ENCODE data around the gene DOCK10.

DOCK10 gene

GRCh38 chr2:224976629-224977525, 65.4 kb downstream of the DOCK10 start:
- no peak for DNase-seq (ENCODE audit: low read depth)

GRCh38 chr2:224975761-224976160, 66.5 kb downstream of the DOCK10 start:
- no peak for DNase-seq (ENCODE audit: low read depth)

GRCh38 chr2:224973112-224974016, 68.9 kb downstream of the DOCK10 start:
- DNase-seq (ENCODE audit: low read depth): no peak

GRCh38 chr2:224971214-224971613, 71.1 kb downstream of the DOCK10 start:
- DNase-seq (ENCODE audit: low read depth): no peak

GRCh38 chr2:224970311-224970710, 72.0 kb downstream of the DOCK10 start:
- DNase-seq (ENCODE audit: low read depth): no peak

GRCh38 chr2:224969633-224970260, 72.5 kb downstream of the DOCK10 start:
- DNase-seq (ENCODE audit: low read depth): no peak

- no peak for DNase-seq (ENCODE audit: low read depth)
These were observed 73.2 kb downstream of the DOCK10 start for GRCh38 chr2:224969095-224969494.

GRCh38 chr2:224968051-224968450, 74.2 kb downstream of the DOCK10 start:
- no peak for DNase-seq (ENCODE audit: low read depth)

GRCh38 chr2:224966613-224967012, 75.7 kb downstream of the DOCK10 start:
- DNase-seq (ENCODE audit: low read depth): no peak

GRCh38 chr2:224959556-224959955, 82.7 kb downstream of the DOCK10 start:
- DNase-seq (ENCODE audit: low read depth): no peak

- no peak for DNase-seq (ENCODE audit: low read depth)
These were observed 83.4 kb downstream of the DOCK10 start for GRCh38 chr2:224958873-224959272.

GRCh38 chr2:224958462-224958857, 83.8 kb downstream of the DOCK10 start:
- no peak for DNase-seq (ENCODE audit: low read depth)

- DNase-seq (ENCODE audit: low read depth): no peak
These were observed 84.5 kb downstream of the DOCK10 start for GRCh38 chr2:224957540-224958461.

GRCh38 chr2:224956706-224957105, 85.6 kb downstream of the DOCK10 start:
- DNase-seq (ENCODE audit: low read depth): no peak

GRCh38 chr2:224954980-224955379, 87.3 kb downstream of the DOCK10 start:
- no peak for DNase-seq (ENCODE audit: low read depth)

- DNase-seq (ENCODE audit: low read depth): no peak
These were observed 89.2 kb downstream of the DOCK10 start for GRCh38 chr2:224952936-224953657.

- no peak for DNase-seq (ENCODE audit: low read depth)
These were observed 90.4 kb downstream of the DOCK10 start for GRCh38 chr2:224951723-224952481.

GRCh38 chr2:224948859-224949258, 93.4 kb downstream of the DOCK10 start:
- DNase-seq (ENCODE audit: low read depth): no peak

GRCh38 chr2:224948005-224948404, 94.3 kb downstream of the DOCK10 start:
- no peak for DNase-seq (ENCODE audit: low read depth)

GRCh38 chr2:224947566-224947965, 94.7 kb downstream of the DOCK10 start:
- DNase-seq (ENCODE audit: low read depth): no peak
